ENCODE results near the gene TDP1.

DNA sequence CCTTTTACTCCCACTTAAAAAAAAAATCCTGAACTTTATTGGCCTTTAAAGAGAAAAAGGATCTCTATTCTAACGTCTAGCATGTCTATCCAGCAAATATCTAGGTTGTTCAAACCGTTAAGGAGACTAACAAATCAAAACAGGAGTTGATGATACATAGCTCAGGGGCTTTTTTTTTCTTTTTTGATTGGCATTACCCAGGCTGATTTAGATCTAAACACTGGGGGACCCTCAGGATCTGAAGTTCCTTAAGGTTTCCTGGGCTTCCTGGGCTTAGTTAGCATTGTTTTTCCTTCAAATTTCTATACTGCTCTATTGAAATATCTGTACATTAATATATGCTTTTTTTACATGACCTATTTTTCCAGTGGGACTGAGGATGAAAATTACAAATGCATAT lies 43.5 kb upstream of the TDP1 start:
- TF ChIP-seq POLR2AphosphoS5 (IDR thresholded peaks at IDR 0.05) (no peak), POLR2A (IDR thresholded peaks at IDR 0.05) (no peak)
- TF ChIP-seq, protein P1, sequence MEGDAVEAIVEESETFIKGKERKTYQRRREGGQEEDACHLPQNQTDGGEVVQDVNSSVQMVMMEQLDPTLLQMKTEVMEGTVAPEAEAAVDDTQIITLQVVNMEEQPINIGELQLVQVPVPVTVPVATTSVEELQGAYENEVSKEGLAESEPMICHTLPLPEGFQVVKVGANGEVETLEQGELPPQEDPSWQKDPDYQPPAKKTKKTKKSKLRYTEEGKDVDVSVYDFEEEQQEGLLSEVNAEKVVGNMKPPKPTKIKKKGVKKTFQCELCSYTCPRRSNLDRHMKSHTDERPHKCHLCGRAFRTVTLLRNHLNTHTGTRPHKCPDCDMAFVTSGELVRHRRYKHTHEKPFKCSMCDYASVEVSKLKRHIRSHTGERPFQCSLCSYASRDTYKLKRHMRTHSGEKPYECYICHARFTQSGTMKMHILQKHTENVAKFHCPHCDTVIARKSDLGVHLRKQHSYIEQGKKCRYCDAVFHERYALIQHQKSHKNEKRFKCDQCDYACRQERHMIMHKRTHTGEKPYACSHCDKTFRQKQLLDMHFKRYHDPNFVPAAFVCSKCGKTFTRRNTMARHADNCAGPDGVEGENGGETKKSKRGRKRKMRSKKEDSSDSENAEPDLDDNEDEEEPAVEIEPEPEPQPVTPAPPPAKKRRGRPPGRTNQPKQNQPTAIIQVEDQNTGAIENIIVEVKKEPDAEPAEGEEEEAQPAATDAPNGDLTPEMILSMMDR (IDR thresholded peaks at IDR 0.05): no peak

Measured in transverse colon (tissue), 4 donors.